GM19324 (cell line): ENCODE data around the gene URI1.

Source experiments
- ATAC-seq: cut with Tn5 transposase; IDR thresholded peaks from one replicate; pipeline ENCODE4 v1.9.1; 2021; ENCODE audit warnings: mild to moderate bottlenecking, moderate library complexity; ENCODE audit not compliant: unreplicated experiment, low FRiP score

The URI1 gene

DNA sequence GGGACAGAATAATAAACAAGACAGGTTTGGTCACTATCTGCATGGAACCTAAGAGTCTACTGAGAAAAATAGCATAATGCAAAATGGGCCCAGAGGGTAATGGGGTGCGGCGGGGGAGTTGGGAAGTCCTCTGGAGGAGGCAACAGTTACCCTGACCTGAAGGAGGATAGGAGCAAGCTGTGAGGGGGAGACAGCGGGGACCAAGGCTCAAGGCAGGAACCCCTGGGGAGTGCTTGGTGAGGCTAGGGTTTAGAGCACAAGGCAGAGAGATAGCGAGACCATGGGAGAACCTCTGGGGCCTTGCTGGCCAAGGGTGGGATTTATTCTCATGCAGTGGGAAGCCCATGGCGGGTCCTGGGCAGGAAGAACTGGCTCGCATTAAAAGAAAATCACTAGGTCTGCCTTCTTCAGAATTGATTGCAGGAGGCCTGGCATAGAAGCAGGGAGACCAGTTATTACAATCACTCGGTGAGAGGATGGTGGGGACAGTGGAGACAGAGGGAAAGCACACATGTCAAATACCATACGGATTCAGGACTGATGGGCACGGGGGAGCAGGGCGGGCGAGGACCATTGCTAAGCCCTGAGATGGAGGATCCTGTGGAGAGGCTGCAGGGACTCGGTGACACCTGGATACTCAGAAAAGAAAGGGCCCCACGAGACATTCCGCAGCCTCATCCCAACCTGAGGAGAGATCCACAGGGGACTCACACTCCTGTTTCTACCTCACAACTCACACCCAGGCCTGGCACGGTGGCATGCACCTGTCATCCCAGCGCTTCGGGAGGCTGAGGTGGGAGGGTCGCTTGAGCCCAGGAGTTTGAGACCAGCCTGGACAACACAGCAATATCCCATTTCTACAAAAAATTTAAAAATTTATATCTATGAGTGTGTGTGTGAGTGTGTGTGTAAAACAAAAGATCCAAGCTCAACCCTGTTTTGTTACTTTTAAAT is 110.4 kb downstream of the URI1 start:
- ATAC-seq = no peak

DNA sequence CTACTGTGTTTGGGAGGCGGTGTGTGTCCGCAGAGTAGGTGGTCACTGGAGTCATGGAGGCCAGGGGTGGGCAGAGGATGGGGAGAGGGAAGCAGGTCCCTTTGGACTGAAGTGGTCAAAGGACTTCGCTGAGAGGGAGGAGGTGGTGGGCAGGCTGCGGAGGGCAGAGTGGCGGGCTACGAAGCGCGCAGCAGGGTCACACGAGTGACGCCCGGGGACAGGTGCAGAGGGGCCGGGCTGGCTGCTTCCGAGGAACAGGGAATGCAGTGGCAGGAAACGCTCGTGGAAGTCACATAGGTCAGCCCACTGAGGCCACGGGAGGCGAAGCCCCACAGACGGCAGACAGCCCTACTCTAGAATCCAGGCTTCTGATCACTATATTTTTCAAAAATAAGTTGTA is 111.5 kb downstream of the URI1 start:
- no peak for ATAC-seq

- ATAC-seq = no peak
Measured at GRCh38 chr19:30054210-30054609, 112.2 kb downstream of the URI1 start.

DNA sequence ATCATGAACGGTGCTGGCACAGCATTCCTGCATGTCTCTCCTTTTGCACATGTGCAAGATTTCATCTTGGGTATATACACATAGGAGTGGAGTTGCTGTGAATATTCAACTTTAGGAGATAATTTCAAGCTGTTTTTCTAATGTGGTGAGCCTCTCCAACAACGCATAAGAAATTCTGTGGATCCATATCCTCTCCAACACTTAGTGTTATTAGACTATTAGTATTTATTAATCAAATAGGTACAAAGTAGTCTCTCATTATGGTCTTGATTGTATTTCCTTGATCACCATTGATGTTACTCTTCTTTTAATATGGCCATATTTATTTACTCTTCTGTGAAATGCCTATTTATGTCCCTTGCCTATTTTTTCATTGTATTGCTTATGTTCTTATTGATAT is 114.5 kb downstream of the URI1 start:
- no peak for ATAC-seq

DNA sequence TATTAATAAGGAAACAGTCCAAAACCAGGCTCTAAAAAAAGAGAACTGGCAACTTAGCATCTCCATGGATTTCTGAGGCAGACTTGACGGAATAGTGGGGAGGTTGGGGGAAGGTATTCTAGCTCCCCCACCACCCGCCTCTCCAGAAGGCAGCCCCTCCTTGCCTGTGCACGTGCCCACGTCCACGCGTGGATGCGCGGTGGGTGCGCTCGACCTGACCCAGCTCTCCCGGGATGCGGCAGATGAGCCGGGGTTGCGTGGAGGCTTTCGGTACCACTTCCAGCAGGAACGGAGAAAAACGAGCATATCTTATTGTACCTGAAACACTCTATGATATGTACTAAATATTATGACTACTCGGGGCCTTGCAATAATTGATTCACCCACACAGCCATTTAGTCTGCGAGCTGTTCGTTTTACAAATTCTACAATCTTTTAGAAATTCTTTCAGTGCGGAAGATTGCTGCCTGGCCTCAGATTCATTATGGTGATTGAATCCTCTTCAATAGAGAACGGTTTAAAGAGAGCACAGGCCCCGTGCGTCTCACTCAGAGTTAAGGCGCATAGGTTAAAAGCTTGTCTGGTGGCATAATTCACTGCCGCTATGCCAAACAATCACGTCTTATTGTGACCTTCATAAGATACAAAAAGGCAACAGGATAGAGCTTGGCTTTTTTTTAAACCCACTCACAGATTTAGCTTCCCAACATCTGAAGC is 117.9 kb downstream of the URI1 start:
- ATAC-seq = no peak

- ATAC-seq = no peak
Measured at GRCh38 chr19:30060531-30061222, 118.6 kb downstream of the URI1 start.

DNA sequence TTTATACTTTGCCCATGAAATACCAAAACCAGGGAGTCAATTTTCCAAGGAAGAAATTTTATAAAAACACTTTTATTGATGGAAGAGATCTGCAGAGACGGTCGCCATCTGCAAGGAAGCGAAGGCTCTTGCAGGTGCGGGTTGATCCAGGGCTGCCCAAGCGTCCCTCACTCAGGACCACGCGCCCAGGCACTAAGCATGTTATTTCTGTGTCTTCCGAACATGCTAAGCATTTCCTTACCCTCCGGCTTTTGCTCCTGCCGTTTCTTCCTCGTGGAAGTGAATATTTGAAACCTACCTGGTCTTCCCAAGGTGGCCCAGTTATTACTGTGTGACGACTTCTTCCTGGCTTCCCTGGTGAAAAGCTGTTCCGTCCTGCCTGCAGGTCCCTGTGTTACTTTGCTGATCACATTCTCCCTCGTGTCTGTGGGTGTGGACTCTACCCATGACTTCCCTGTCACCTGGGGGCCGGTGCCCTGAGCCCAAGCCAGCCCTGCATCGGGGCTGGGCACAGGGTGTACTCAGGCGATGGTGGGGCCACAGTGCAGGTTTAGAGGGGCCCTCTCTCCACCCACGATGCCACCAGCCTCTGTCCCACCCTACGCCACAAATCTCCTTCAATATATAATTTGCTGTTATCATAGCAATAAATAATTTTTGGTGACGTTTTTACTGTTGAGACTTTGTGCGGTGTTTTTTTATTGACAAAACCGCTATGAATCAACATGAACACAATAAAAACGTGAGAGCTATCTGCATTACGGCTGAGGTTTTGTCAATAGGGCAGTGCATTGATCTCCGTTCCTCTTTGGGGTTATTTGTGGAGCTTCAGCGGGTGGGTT is 119.4 kb downstream of the URI1 start:
- ATAC-seq = no peak

DNA sequence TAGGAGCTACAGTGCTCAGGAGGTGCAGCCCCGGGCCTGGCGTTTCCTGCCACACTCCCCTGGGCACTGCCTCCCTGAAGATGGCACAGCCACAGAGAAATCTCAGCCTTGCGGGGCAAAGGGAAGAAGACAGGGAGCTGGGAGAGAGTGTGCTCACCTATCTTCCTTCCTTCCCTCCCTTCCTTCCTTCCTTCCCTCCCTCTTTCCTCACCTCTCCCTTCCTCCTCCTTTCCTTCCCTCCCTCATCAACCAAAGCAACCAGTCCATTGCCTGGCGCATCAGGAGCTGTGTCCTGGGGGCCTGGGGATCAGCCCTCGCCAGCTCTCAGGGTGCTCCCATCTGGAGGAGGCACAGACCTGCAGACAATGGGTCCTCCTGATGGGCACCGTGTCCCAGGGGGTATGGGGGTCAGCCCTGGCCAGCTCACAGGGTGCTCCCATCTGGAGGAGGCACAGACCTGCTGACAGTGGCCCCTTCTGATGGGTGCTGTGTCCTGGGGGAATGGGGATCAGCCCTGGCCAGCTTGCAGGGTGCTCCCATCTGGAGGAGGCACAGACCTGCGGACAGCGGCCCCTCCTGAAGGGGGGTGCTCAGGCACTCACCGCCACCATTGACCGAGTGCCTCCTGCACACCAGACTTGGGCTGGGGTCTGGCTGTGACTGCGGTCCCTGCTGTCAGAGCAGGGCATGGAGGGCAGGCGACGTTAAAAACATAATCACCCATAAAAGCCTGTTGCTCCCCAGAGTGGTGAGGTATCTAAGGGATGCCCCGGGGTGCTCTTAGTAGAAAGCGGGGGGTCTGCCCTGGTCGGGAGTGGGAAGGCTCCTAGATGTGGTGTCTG is 120.2 kb downstream of the URI1 start:
- ATAC-seq = no peak

DNA sequence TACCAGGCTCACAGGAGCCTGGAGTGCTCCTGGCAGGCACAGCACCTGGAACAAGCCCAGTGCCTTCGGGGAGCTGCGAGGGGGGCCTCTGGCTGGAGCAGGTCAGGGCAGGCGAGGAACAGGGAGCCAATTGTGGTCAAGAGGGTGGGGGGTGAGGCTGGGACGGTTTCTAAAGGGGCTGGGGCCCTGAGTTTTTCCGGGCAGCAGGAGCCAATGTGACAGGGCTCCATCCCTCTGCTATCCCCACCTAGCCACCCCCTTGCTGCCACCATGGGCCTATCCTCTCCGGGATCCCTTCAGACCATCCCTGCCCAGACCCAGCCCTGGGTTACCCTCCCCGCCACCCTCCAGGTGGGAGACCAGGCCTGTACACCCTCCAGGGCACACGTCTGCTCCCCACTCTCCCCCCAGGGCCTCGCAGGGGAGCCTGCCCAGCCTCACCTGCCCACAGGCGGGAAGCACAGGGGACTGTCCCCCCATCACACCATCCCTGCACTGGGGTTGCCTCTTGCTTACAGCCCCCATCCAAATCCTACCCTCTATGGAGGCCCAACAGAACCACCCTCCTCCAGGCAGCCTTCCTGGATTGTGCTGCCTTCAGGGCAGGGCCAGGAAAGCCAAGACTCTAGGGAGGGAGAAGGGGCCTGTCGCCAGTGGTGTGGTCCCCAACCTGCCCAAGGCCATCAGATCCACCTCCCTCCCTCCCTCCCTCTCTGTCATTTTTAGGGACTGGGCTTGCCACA is 121.0 kb downstream of the URI1 start:
- no peak for ATAC-seq

DNA sequence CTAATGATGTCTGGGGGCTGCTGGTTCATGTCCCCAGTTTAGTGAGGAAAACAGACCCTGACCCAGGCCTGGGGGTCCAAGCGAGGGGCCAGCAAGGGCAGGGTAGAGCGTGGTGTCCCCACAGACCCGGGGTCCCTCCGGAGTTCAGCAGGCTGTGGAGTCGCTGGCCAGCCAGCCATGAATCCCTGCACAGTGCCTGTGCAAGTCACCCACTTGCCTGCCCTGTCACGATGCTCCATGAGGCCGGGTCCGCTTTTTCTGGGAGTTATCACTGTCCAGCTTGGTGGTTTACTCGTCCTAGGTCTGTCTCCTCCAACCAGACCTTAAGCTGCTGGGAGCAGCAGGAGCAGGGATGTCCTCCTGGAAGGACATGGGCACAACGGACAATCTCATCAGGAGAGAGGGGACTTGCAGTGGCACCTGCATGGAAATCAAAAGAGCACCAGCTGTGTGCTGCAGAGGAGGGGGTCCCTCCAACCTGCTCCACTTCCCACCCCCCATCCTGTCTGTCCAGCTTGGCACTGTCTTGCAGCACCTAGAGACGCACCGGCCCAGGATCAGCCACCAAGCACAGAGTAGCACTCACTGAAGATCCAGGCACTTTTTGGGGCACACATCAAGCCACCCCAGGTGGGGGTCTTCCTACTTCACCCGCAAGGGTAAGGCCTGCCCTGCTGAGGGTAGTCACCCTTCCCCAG is 121.8 kb downstream of the URI1 start:
- ATAC-seq = no peak

DNA sequence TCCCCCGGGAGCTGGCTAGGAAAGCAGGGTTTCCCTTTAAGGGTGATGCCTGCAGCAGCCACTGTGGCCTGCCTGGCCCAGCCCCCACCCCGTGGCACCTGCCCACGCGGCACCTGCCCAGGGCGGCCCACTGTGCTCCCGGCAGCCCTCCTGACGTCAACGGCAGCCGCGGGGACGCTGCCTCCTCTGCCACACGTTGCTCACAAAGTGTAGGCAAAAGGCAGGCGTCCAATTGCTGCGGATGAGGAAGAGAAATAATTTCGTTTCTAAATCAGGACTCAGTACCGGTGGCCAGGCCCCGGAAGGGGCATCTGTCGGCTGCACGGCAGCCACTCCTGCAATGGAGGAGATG is 122.3 kb downstream of the URI1 start:
- ATAC-seq = no peak

DNA sequence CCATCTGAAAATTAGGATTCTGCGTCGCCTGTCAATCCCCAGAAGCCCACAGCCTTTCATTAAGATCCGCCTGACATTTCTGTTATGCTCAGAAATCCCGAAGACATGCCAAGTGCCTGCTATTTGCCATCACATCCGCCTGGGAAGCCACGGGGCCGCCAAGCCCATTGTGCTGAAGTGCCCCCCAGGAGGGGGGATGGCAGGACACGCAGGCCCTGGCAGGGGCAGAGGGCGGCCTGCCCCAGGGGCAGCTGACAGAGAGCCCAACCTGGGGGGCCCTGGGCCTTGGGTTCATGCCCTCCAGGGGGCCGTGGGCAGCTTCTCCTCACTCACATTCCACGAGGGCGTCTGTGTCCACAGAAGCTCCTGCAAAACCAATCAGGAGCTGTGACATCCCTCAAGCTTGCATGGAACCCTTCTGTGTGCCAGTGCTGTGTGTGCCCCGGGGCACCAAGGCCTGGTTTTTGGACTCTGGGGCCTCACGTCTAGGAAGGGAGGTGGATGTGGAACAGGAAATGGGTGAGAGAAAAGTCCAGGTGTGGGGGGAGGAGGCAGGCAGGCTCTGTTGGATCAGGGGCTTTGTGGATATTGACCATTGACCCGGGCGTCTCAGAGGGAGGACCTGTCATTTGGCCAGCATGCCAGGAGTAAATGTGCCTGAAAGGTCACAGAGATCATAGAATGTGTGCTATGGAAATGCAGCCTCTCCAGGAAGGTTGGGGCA is 122.9 kb downstream of the URI1 start:
- no peak for ATAC-seq

GRCh38 chr19:30065680-30066606 is 123.9 kb downstream of the URI1 start:
- ATAC-seq = no peak
